Endodermal cell (in vitro differentiated cells): ENCODE measurements around the gene EID2B. TPM values are rescaled to one million over a fixed set of nuclear protein-coding genes. Genes with fewer than 3 reads are reported as not detected.

Source experiments
- DNase-seq: peaks from one replicate; pipeline ENCODE4 v3.0.0-alpha.2; 2017
- H3K27ac ChIP-seq: 2 replicates; pipeline ENCODE4 v1.5.1; 2013; ENCODE audit warnings: mild to moderate bottlenecking, low read depth, low read length, moderate library complexity
- H3K27me3 ChIP-seq: 2 replicates; pipeline ENCODE4 v1.6.1; 2013; ENCODE audit warnings: mild to moderate bottlenecking, low read length, moderate library complexity; ENCODE audit not compliant: insufficient read depth, control insufficient read depth, poor library complexity, severe bottlenecking
- H3K36me3 ChIP-seq: 2 replicates; pipeline ENCODE4 v1.7.0; 2013; ENCODE audit warnings: mild to moderate bottlenecking, low read length, moderate library complexity; ENCODE audit not compliant: control insufficient read depth, insufficient read depth
- H3K4me1 ChIP-seq: one replicate; pipeline ENCODE4 v1.7.0; 2013; ENCODE audit warnings: low read length; ENCODE audit not compliant: control insufficient read depth, insufficient read depth
- H3K4me3 ChIP-seq: 2 replicates; pipeline ENCODE4 v1.5.1; 2013; ENCODE audit warnings: mild to moderate bottlenecking, low read length, moderate library complexity
- H3K9ac ChIP-seq: 2 replicates; pipeline ENCODE4 v1.6.1; 2013; ENCODE audit warnings: mild to moderate bottlenecking, low read length, moderate library complexity; ENCODE audit not compliant: poor library complexity, severe bottlenecking; ENCODE audit errors: extremely low read depth
- H3K9me3 ChIP-seq: 2 replicates; pipeline ENCODE4 v1.6.1; 2013; ENCODE audit warnings: mild to moderate bottlenecking, low read length, moderate library complexity; ENCODE audit not compliant: control insufficient read depth
- H3K27ac Mint-ChIP-seq: 2 replicates; pipeline ENCODE4 v1.8.0; 2020; ENCODE audit warnings: mixed read lengths
- H3K27me3 Mint-ChIP-seq: 2 replicates; pipeline ENCODE4 v1.8.0; 2021; ENCODE audit warnings: mild to moderate bottlenecking, mixed read lengths; ENCODE audit not compliant: insufficient read depth
- H3K36me3 Mint-ChIP-seq: 2 replicates; pipeline ENCODE4 v1.8.0; 2020; ENCODE audit warnings: low read depth, mixed read lengths
- H3K4me1 Mint-ChIP-seq: 2 replicates; pipeline ENCODE4 v1.8.0; 2020; ENCODE audit warnings: mixed read lengths
- H3K4me3 Mint-ChIP-seq: 2 replicates; pipeline ENCODE4 v1.8.0; 2020; ENCODE audit warnings: mild to moderate bottlenecking, moderate library complexity, mixed read lengths
- H3K9me3 Mint-ChIP-seq: 2 replicates; pipeline ENCODE4 v1.8.0; 2020; ENCODE audit warnings: mild to moderate bottlenecking, mixed read lengths
- WGBS, 2 experiments: methylation state at CpG; one replicate each; pipeline versions ENCODE4 v1.1.5 to v1.1.7; 2013; ENCODE audit warnings: missing lambda C conversion rate in 2 of 2, mixed read lengths in 1 of 2; ENCODE audit not compliant: insufficient coverage in 1 of 2, insufficient read length in 1 of 2; 5-methylcytosine and 5-hydroxymethylcytosine counted together
- long read RNA-seq, 4 experiments: library from polyadenylated mRNA in 2 of 4; library from RNA in 1 of 4; library from capped mRNA in 1 of 4; stranded (forward) in 3 of 4; unstranded in 1 of 4; transcript quantifications; one replicate each; pipeline ENCODE4 v2.0.0, GENCODE V29; 2020 to 2021; ENCODE audit warnings: inconsistent platforms in 1 of 4
- polyA plus RNA-seq, 2 experiments: library from polyadenylated mRNA; stranded (reverse); fragments of 50-300 nt; gene quantifications; one replicate each; pipeline ENCODE4 v1.2.3, GENCODE V29; 2013
- total RNA-seq, 2 donors: library from RNA; stranded (reverse); fragmentation: NEBNext Ultra II Directional in 1 of 2; extraction: Animal tissue kit (Norgen Biotek cat#: 25700) in 1 of 2; gene quantifications; 2 replicates in 1 of 2; 3 replicates in 1 of 2; pipeline ENCODE4 v1.2.1, GENCODE V29; 2021
- TF ChIP-seq, protein P1 (sequence below): fragments of 200-600 bp; sonication (generic); conservative IDR thresholded peaks from 2 replicates; pipeline ENCODE4 v1.5.0; 2021; ENCODE audit warnings: antibody characterized with exemption, mild to moderate bottlenecking

The EID2B gene, protein sequence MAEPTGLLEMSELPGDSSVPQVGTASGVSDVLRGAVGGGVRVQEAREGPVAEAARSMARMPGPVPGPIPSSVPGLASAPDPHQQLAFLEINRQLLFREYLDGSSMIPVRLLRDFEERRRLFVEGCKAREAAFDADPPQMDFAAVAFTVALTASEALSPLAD
- 1 to 10 TPM; 1.2 to 3.8 TPM for total RNA-seq
- 5.4 TPM for polyA plus RNA-seq (2013, experiment 1 of 2)
- 4.6 TPM for polyA plus RNA-seq (2013, experiment 2 of 2)
- long read RNA-seq, experiment 1, partial matches to known transcripts = 0 of 3 reads
- long read RNA-seq, experiment 1, other reads (novel, unspliced or antisense) = 0 of 3 reads
- long read RNA-seq, experiment 2, partial matches to known transcripts = 0 of 3 reads
- long read RNA-seq, experiment 2, other reads (novel, unspliced or antisense) = 0 of 3 reads
- long read RNA-seq, experiment 3, transcript EID2B-201 (1 exons, 1,865 nt) = major isoform, 6 of 6 reads
- long read RNA-seq, experiment 3, partial matches to known transcripts = 0 of 6 reads
- long read RNA-seq, experiment 3, other reads (novel, unspliced or antisense) = 0 of 6 reads
- long read RNA-seq, experiment 4, partial matches to known transcripts = 0 of 1 reads
- long read RNA-seq, experiment 4, other reads (novel, unspliced or antisense) = 0 of 1 reads

DNA sequence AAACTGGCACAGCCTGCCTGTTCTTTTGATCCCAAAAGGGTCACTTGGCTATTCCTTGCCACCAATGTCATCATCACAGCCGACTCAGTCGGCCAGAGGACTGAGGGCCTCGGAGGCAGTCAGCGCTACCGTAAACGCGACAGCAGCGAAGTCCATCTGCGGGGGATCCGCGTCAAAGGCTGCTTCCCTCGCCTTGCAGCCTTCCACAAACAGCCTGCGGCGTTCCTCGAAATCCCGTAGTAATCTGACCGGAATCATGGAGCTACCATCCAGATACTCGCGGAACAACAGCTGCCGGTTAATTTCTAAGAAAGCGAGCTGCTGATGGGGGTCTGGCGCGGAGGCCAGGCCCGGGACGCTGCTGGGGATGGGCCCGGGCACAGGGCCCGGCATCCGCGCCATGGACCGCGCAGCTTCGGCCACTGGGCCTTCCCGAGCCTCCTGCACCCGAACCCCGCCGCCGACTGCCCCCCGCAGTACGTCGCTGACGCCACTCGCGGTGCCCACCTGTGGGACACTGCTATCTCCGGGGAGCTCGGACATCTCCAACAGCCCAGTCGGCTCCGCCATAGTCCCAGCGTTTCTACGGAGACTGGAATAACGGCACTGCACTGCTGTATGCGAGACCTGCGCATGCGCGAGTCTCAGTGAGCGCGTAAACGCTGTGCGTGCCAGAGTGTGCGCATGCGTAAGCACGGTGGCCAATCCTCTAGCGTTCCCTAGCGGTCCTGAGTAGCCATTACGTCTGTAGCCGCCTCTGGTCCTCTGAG, at the start of gene EID2B:
EID2B (minus strand) TSS at position 620 of the 770 bp plus-strand sequence; CDS start at position 570, 50 bp downstream.
- Mint-ChIP-seq H3K27ac (peak within 1 kb of the TSS; percentile 80), H3K9me3 (no peaks in the 10 kb centered on the region), H3K27me3 (peaks cover 7% of the 10 kb centered on the region), H3K36me3 (peaks cover 4% of the 10 kb centered on the region), H3K4me1 (peaks cover 6% of the 10 kb centered on the region), H3K4me3 (peak within 1 kb of the TSS; percentile 79)
- H3K36me3 ChIP-seq = no peaks in the 10 kb centered on the region
- no peaks in the 10 kb centered on the region for H3K27me3 ChIP-seq
- TF ChIP-seq, protein P1, sequence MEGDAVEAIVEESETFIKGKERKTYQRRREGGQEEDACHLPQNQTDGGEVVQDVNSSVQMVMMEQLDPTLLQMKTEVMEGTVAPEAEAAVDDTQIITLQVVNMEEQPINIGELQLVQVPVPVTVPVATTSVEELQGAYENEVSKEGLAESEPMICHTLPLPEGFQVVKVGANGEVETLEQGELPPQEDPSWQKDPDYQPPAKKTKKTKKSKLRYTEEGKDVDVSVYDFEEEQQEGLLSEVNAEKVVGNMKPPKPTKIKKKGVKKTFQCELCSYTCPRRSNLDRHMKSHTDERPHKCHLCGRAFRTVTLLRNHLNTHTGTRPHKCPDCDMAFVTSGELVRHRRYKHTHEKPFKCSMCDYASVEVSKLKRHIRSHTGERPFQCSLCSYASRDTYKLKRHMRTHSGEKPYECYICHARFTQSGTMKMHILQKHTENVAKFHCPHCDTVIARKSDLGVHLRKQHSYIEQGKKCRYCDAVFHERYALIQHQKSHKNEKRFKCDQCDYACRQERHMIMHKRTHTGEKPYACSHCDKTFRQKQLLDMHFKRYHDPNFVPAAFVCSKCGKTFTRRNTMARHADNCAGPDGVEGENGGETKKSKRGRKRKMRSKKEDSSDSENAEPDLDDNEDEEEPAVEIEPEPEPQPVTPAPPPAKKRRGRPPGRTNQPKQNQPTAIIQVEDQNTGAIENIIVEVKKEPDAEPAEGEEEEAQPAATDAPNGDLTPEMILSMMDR = peak; percentile 92
- peak within 1 kb of the TSS; percentile 98 for H3K4me3 ChIP-seq
- whole genome bisulfite sequencing, 2 experiments = 0% methylated on average over 44 to 65 of the region's 65 CpGs
- H3K4me1 ChIP-seq = no peaks in the 10 kb centered on the region
- H3K9ac ChIP-seq = peak within 1 kb of the TSS; percentile 75
- DNase-seq = peak; percentile 97
- H3K27ac ChIP-seq = peak within 1 kb of the TSS; percentile 56
- H3K9me3 ChIP-seq = peaks cover 7% of the 10 kb centered on the region

DNA sequence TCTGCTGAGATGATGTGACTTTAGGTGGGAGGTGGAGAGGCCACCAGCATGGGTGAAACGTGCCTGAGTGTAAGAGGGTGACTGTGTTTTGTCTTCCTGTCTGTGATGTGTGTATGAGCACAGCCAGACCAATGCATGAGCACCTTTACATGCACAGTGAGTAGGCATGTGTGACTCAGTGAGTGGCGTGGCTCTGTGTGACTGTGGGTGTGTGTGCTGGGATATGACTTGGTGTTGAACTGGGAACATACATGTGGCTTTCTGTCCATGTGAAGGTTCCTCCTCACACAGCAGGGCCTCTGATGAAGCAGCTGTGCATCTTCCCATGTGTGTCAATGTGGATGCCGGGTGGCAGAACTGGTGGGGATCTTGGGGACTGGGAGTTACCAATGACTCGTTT, 49.8 kb upstream of the EID2B start:
- TF ChIP-seq, protein P1 = no peak

DNA sequence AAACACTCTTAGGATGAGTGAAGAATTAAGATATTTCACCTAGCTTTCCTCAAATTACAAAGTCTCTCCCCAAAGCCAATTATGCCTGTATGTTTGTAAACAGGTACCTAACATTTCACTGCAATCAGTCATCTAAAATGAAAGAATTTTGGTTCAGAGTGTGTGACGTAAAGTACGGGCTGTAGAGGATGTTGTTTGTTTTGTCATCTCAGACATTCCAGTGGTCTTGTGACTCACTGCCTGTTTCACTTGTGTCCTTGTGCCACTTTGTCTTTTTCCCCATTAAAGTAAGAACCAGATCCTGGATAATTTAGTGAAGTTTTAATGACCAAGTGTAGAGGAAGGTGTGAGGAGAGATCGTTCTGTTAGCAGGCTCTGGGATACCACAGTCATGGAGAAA, 36.0 kb upstream of the EID2B start:
- no peaks in the 10 kb centered on the region for H3K9me3 ChIP-seq
- Mint-ChIP-seq H3K27me3 (peaks cover 10% of the 10 kb centered on the region), H3K9me3 (peaks cover 9% of the 10 kb centered on the region), H3K36me3 (no peaks in the 10 kb centered on the region), H3K4me1 (no peaks in the 10 kb centered on the region), H3K4me3 (no peak overlapping the region), H3K27ac (no peak overlapping the region)
- H3K4me1 ChIP-seq = no peaks in the 10 kb centered on the region
- TF ChIP-seq, protein P1 = no peak
- no peak overlapping the region for H3K9ac ChIP-seq
- WGBS, 2 experiments = 69% methylated on average over 3 of the region's 3 CpGs; no CpG with 5 or more reads in 1 of the 2 experiments
- H3K27me3 ChIP-seq = peaks cover 37% of the 10 kb centered on the region
- no peaks in the 10 kb centered on the region for H3K36me3 ChIP-seq
- no peak for DNase-seq
- H3K4me3 ChIP-seq = no peak overlapping the region
- no peak overlapping the region for H3K27ac ChIP-seq

More for the DNA sequence above, 49.8 kb upstream of the EID2B start:
- Histone ChIP-seq H3K4me1 (no peaks in the 10 kb centered on the region), H3K27ac (no peak overlapping the region), H3K36me3 (no peaks in the 10 kb centered on the region), H3K9ac (no peak overlapping the region), H3K9me3 (no peaks in the 10 kb centered on the region), H3K4me3 (no peak overlapping the region), H3K27me3 (peaks cover 16% of the 10 kb centered on the region)
- WGBS, 2 experiments = 20 to 52% methylated on average over 1 to 4 of the region's 4 CpGs
- H3K27ac Mint-ChIP-seq = no peak overlapping the region
- no peaks in the 10 kb centered on the region for H3K4me1 Mint-ChIP-seq
- DNase-seq = no peak
- H3K9me3 Mint-ChIP-seq = no peaks in the 10 kb centered on the region
- H3K27me3 Mint-ChIP-seq = peaks cover 20% of the 10 kb centered on the region
- H3K36me3 Mint-ChIP-seq = no peaks in the 10 kb centered on the region
- H3K4me3 Mint-ChIP-seq = no peak overlapping the region
